NCI-H2196 treated with DMSO at 0.1 percent for 48 hours (cell line): Measurements from ENCODE around the gene FAM78A.
"Not testable (repeated sequence)": the region's sequence is repeated elsewhere in the genome, so short reads cannot be mapped to it uniquely, and the experiment has no call there.

Experiments used
- DNase-seq: peaks from one replicate; lab custom pipeline; 2025; ENCODE audit not compliant: unreplicated experiment; lab: John Stamatoyannopoulos, UW

Gene FAM78A

DNA sequence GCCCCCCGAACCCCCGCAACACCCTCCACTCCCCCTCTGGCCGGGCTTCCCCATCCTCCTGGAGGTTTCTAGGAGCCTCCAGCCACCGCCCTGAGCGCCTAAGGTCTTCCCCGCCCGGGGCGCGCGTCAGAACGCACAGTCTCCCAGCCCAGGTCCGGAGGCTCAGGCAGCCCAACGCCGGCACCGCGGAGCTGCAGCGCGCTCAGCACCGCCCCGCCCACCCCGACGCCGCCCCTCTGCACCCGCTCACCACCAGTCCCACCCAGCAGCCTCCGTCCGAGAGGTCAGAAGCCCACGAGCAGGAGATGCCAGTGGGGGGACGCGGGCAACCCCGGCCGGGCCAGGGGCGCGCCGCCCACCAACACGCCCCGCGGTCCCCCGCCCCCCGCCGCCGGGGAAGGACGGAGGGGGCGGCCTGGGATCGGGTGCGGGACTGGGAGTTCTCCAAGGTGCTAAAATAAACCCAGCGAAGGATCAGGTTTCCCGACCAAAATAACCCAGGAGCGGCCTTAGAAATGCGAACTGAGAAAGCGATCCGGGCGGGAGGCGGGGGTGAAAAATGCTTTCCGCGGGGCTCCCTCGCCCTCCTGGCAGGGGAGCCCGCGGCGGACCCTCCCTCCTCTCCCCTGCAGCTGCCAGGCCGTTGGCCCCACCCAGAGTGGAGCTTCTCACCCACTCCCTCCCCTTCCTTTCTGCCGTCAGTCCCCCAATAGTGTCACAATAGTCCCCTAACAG is 6.5 kb upstream of the FAM78A start:
- DNase-seq, result no peak

DNA sequence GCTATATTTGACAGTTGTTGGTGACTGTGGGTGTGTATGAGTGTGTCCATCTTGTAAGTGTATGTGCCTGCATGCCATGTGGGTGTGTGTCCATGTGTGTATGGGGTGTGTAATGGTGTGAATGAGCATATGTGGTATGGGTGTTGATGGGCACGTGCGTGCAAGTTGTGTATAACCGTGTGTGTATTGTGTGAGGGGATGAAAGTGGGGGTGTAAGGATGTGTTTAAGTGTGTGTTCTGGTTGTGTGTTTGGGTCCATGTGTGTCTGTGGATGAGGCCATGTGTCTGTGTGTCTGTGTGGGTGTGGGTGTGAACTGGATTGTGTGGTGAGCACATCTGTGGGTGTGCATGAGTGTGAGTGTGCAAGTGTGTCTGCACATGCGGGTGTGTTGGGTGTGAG is 5.9 kb upstream of the FAM78A start:
- no peak for DNase-seq

DNA sequence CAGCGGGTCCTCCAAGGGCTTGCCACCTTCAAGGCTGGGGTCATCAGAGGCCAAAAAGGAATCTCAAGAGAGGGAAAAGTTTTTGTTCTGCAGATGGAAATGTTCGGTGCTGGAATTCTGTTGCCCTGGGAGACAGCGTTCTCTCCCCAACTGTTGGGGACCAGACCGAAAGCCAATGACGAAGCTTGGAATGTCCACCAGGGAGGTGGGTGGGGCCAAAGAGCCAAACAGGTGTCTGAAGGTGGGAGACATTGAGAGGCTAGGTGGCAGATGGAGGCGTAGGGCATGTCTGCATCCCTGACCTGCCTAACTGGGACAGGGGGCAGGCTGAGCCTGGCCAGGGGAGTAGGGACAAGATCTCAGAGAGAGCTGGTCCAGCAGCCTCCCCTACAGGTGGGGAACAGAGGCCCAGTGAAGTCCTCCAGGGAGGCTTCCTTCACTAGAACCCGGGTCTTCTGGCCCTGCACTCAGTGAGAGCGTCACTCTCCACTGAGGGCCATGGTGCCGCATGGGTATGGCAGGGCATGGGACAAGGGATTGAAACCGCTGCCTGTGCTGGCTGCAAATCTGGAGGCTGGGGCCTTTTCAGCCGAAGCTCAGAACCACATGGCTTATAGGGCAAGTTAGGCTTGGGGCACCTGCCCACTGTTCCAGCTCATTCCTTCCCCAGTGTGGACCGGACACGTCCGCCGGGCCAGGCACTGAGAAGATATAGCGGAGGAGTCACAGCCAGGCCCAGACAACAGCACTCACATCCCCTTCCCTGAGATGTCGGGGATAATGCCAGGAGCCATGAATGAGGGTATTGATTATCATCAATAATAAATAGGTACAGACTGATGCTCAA is 5.0 kb upstream of the FAM78A start:
- no peak for DNase-seq

DNA sequence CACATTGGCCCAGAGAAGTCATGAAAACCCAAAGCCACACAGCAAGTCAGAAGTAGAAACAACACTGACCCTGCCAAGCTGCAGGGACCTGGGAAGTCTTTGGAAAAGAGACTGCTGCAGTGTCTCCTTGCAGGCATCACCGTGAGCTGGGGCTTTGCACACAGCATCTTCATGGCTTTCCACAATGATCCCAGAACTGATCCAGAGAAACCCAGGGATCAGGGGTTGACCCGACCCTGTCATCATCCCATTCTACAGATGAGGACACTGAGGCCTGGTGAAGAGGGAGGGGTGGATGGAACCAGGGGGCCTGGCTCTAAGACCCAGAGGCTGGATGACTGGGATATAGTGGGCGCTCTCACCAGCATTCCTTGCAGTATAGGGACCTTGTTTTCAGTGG is 4.3 kb upstream of the FAM78A start:
- DNase-seq, result no peak

DNA sequence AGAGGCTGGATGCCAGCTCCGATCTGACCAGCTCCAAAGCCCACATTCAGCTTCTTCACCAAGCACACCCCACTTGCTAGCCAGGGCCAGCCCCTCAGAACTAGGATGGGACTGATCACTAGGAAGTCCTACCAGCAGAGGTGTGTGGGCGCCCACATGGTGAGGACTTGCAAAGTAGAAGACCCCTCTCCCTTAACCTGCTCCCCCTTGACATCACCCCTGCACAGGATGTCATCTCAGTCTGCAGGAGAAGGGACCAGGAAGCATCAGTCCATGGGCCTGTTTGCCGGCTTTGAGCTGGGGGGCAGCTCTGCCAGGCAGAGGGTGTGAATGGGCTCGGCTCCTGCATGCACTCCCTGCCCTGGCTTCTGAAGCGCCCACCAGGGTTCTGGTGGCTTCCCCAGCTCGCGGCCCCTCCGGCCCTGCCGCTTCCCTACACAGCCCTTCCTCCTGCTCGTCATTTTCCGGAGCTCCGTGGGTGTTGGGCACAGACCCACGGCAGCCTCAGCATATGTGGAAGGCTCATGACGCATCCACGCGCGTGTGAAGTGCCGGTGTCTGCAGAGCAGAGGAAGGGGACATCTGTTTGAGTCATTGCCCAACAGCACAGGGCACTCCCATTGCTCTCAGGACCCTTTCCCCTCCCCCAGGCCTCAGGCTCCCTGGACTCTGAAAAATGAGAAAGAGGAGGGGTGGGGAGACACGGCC is 3.7 kb upstream of the FAM78A start:
- no peak for DNase-seq

DNA sequence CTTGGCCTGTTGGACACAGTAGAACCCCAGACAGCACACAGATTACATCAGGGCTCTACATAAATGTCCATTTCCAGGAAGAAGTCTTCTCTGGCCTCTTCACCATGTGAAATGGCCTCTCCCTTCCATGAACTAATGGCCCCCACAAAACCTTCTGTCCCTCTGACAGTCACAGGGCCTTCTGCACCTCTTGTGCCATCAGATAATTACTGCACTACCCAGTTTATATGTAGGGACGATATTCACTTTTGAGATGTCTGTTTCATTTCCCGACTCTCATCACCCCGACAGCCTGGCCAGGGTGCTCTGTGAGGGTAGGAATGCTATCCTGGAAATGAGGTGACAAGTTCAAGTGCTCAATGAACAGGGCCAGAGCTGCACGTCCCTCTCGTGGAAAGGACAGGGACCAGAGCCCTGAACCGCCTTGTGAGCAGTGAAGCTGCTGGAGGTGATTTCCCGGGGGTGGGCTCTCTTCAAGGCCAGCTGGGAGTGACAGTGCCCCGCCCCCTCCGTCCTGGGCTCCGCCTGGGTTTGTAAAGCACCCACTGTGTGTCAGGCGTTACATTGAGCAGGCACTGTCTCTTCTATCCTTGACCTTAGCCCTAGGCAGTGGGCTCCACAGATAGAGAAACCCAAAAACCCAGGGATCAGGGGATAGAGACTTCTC is 3.0 kb upstream of the FAM78A start:
- DNase-seq, result no peak

DNA sequence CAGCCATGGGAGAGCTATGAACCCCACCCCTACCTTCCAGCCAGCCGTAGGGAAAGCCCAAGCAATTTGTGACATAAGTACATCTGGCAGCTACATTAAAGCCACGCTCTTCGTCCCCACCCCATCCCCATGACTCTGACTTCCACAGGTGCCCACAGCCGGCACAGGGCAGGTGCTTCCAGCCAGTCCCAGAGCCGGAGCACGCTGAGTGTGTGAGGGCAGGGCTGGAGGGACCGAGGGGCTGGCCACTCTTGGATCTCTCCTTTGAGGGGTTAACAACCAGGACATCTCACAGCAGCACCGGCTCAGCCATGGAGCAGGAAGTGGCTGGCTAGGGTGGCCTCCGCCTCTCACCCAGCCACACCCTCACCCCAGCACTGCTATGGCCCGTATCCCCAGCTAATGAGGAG is 2.4 kb upstream of the FAM78A start:
- DNase-seq, result no peak

DNA sequence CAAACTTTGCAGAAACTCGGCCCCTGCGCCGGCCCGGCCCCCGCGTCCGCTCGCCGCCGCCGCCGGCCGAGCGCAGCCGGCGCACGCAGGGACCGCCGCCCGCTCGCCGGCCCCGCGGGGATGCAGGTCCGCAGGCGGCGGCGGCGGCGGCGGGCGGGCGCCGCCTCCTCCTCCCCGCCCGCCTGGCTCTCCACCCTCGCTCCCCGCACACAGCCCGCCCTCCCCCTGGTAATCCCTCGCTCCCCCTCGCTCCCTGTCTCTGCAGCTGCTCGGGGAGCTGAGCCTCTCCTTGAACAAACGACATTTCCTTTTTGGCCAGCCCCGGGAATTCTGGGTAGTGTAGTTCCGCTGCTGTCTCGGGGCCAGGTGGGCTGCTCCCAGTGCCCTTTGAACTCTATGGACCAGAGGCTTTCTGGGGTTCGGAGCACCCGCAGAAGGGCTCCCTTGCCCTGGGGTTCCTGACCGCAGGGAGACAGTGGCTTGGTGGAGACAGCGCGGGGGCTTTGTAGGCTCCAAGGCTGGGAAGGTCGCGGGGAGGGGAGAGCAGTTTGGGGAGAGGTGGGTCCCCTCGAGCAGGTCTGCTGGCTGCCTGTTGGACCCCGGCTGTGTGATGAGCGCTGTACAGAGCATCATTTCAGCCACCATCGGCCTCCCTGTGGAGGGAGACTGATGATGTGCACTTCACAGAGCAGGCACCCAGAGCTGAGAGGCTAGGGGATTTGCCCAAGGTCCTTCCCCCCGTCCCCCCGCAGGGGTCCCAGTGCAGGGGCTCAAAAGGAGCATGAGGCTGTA is 1.8 kb upstream of the FAM78A start:
- DNase-seq, result peak; percentile 73

DNA sequence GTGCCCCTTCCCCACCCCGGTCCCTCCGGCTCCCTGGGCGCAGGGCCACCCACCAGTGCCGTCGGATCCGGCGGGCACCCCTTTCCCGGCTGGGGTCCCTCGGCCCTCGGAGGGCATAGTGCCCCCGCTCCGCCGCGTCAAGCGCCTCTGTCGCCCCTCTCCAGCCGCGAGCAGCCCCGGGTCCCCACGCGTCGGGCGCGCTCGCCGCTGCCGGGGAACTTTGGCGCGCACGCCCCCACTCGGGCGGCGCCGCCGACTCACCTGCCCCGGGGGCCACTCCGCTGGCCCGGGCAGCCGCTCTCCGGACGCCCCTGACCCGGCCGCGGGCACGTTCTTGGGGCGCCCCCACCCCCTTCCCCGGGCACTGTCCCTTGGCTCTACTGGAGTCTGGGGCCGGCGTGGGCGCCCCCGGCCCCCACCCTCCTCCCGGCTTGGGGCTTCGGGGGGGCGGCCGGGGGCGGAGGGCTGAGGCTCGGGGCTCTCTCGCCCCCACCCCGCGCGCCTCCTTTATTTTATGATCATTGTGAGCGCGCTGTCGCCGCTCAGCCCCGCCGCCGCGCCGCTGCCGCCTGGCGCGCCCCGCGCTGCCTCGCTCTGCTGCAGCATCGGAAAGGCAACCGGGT is 1.1 kb upstream of the FAM78A start:
- no peak for DNase-seq

DNA sequence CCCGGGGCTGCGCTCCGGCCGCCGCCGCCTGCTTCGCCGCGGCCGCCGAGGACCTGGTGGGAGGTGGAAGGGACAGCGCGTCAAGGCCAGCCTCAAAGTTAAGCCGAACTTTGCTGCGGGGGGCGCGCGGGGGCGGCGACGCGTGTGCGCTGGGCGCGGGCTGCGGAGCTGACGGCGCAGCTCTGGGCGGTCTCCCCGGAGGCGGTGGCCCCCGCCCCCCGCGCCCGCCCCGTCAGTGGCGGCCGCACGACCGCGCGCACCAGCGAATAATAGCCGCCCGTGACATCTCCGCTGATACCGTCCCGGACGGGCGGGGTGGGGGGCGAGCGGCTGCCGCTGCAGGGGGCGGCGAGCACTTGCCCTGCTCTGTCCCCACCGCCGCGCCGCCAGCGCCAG is 579 bp upstream of the FAM78A start:
- DNase-seq, result no peak

DNA sequence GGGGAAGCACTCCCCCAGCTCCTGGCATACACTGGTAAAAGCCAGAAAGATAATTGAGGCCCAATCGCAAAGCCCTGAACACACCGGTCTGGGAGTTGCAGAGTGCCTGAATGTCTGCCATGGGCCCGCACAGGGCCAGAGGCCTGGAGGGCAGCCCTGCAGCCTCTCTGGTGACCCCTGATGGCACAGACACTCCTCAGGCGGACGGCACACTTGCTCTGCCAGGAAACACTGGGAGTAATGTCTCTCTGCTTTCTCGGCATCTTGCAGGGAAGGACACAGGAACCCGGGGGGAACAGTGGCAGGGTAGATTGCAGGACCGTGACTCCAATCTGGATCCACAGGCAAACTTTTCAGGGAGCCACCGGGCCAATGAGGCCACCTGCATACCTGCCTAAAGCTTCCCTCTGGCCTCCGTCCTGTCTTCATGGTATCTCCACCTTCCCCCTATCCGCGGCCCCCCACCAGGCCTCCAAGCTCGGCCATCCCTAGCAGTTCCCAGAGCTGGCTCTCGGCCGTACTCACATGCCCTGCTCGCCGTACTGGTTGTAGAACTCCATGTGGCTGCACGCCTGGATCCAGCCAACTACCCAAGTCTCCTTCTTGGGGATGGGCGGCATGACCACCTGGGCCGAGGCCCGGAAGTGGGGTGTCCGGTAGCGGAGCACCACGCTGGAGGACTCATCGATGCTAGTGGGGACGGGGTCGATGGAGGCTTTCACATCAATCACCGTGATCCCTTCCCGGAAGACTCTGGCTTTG is 797 bp downstream of the FAM78A start:
- DNase-seq, result no peak

DNA sequence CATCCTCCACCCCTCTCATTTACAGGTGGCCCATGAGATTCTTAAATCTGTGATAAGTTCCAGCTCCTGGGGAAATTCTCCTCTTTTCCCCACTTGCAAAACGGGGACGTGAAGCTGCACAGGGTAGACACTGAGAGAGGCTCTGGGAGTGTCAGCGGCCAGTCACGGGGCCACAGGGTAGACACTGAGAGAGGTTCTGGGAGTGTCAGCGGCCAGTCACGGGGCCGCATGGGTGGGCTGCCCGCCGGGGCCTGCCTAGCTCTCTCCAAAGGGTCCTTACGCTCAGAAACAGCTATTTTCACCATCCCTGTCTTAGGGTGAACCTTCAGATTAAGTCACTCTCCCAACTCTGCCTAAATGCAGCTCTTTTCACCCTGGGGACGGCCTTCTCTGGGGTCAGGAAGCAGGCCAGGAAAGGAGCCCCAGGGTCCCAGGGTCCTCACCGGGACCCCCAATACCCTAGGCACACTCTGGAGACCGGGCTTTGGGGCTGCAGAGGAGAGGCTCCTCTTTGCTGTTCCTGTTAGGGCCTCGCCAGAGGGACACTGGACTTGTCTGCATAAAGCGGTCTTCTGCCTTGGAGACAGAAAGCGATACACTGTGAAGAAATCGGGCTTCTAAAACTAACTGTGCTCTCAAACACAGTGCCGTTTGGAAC is 1.5 kb downstream of the FAM78A start:
- DNase-seq, result no peak

DNA sequence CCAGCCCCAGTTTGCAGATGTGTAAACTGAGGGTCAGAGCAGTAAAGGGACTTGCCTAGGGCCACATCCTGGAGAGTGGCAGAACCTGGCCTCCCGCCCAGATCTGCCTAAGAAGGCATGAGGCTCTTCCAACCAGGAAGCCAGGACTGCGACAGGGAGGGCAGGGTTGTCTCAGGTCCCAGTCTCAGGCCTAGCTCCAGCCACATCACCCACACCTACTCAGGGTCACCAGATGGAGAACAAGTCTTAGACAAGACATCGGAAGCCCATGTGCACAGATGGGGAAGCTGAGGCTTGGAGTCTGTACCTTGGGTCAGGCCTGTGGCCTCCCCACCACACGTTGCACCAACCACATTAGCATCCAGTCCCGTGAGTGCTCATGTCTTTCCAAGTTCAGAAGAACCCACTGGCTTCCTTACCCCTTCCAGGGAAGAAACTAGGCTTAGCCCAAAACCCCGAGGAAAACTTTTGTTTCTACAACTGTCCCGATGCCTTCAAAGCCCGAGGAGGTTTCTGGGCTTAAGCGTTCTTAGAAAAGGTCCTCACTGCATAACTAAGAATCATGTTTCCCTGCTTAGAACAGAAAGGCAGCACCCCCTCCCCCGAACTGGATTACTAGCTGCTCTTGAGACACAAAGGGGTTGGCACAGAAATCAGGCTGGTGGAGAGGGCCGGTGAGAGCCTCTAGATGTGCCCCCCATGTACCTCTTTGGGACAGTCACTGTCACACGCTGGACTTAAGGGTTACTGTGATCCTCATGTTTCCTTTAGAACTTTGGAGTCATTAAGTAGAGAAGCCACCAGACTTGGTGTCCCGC is 2.2 kb downstream of the FAM78A start:
- no peak for DNase-seq

DNA sequence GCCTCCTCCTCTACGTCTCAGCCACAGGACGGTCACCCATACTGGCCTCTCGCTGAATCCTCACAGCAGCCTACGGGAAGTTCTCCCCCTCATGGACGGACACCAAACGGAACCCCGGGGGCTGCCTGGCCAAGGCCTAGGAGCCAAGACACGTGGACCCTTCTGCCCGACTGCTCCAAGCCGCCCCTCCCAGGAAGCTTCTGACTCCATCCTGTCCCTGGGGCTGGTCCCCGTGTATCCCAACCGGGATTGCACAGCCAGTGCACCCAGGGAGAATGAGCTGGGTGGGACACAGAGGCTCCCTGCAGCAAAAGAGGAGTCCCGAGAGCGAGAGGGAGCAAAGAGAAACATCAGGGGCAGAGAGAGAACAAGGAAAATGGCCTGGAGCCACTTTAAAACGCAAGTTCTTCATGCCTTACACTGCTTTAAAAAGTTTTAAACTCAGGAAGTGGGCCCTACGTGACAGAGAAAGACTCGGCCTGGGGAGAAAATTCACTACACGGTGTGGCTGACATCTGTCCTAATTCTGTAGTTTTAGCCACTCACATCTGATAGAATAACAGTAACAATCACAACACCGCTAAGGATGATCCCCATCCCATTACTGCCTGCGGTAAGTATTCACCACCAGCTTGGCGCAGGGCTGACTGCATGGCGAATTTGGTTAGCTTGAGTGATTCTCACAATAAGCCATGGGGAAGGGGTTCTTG is 3.0 kb downstream of the FAM78A start:
- no peak for DNase-seq

DNA sequence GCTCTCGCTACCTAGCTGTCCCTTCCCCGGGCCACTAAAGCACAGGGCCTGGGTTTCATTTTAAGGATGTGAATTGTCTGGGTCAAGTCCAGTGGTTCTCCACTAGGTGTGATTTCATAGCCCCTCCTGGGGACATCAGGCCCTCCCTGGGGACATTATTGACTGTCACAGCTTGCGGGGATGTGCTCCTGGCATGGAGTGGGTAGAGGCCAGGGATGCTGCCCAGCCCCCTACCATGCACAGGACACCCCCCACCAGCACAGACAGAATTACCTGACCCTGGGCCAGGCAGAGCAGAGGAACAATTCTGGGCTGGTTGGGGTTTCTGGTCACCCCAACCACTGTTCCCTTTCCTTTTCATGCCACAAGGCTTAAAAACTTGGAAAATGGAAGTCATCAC is 4.1 kb downstream of the FAM78A start:
- no peak for DNase-seq

DNA sequence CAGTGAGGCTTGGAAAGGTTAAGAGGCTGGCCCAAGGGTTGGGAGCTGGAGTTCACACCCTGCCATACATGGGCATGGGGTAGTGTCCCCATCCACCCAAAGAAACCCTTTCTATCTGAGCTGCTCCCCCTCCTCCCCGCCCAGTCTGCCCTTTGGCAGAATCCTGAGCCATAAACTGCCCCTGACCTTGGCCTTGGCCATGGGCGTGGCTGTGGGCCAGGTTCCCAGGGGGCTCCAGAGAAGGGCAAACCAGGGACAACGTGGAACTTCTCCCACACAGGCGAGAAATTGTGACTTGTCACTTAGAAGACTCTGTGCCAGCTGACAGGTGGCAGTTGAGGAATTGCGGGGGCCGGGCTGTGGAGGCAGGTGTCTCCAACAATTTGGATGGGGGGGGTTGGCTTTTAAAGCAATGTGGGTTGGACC is 4.8 kb downstream of the FAM78A start:
- no peak for DNase-seq

DNA sequence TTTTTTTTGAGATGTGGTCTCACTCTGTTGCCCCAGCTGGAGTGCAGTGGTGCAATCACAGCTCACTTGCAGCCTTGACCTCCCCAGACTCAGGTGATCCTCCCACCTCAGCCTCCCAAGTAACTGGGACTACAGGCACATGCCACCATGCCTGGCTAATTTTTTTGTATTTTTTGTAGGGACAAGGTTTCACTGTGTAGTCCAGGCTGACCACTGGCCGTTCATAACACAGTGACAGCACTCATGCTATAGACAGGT is 5.4 kb downstream of the FAM78A start:
- not testable (repeated sequence) for DNase-seq
